Measurements from ENCODE around the gene RAB5B.

RAB5B gene

DNA sequence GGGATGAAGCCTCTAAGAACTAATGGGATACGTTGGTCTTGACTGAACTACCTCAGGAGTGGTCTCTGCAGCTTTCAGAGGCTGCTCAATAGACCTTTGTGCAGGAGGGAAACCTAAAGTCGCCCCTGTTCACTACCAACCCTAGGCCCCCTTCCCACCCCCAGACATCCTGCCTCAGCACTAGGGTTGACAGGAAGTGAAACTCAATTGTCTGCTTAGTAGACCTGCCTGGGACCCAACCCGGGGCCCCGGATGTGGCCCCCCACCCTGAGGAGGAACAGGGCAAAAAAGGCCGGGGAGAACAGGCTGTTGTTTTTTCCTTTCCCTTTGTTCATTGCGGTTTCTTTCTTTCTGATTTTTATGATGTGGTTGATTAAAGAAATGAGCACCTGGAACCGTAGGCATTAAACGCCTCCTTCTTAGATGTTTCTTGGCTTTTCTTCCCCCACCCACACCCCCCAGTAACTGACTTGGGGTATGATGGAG lies 44.5 kb upstream of the RAB5B start:
- DNase-seq (ENCODE audit: extremely low spot score): peak; percentile 84
- CTCF ChIA-PET: interaction anchor here (1.3 to 7.5 kb wide), 7 partner anchors 8 to 191 kb away, joined by 3 to 92 read pairs (median 7); partner anchors contain the start of gene RAB5B
- POLR2A ChIA-PET: interaction anchor here (1.2 kb wide), 1 partner anchor 44 kb away, joined by 4 read pairs; the partner anchor contains the start of gene RAB5B
- TF ChIP-seq, protein P1, sequence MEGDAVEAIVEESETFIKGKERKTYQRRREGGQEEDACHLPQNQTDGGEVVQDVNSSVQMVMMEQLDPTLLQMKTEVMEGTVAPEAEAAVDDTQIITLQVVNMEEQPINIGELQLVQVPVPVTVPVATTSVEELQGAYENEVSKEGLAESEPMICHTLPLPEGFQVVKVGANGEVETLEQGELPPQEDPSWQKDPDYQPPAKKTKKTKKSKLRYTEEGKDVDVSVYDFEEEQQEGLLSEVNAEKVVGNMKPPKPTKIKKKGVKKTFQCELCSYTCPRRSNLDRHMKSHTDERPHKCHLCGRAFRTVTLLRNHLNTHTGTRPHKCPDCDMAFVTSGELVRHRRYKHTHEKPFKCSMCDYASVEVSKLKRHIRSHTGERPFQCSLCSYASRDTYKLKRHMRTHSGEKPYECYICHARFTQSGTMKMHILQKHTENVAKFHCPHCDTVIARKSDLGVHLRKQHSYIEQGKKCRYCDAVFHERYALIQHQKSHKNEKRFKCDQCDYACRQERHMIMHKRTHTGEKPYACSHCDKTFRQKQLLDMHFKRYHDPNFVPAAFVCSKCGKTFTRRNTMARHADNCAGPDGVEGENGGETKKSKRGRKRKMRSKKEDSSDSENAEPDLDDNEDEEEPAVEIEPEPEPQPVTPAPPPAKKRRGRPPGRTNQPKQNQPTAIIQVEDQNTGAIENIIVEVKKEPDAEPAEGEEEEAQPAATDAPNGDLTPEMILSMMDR (IDR thresholded peaks at IDR 0.05; ENCODE audit: control extremely low read depth, extremely low read depth, low read depth, missing control alignments): no peak

DNA sequence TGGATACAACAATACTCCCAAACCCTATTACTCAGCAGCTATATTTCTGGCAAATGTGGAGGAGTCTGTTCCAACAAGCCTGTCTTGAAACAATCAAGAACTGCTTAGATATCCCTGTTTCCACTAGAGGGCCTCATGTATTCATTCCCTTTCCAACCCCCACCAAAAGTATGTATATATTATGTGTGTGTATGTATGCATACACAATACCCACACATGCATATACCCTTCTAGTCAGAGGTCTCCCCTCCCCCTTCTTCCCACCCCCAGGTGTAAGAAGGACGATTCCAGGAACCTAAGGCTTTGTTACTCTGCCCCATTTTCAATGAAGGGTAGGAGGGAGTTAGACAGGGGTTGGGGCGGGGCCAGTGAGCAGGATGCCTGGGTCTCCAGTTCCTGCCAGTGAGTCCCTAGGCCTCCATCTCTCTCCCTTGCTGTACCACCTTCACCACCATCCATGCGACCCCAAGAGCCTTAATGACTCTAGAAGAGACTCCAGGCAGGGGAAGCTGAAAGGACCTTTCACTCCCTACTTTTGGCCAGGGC lies 43.0 kb upstream of the RAB5B start, which contains the start of gene DGKA:
DGKA (plus strand) TSS at position 392 of the 546 bp plus-strand sequence. CDS start 5,342 bp downstream, outside the sequence.
- DNase-seq (ENCODE audit: extremely low spot score): peak; percentile 67
- POLR2A ChIA-PET: interaction anchor here (0.5 to 1.3 kb wide), 4 partner anchors 43 to 174 kb away, joined by 3 to 8 read pairs (median 4); partner anchors contain the start of genes DNAJC14, PA2G4 and RAB5B
- CTCF ChIA-PET: interaction anchor here (0.6 to 7.5 kb wide), 19 partner anchors 7 to 206 kb away, joined by 3 to 92 read pairs (median 3); partner anchors contain the start of genes DNAJC14, ESYT1, ORMDL2 and PMEL
- TF ChIP-seq, protein P1 (IDR thresholded peaks at IDR 0.05; ENCODE audit: control extremely low read depth, extremely low read depth, low read depth, missing control alignments): peak; percentile 53

DNA sequence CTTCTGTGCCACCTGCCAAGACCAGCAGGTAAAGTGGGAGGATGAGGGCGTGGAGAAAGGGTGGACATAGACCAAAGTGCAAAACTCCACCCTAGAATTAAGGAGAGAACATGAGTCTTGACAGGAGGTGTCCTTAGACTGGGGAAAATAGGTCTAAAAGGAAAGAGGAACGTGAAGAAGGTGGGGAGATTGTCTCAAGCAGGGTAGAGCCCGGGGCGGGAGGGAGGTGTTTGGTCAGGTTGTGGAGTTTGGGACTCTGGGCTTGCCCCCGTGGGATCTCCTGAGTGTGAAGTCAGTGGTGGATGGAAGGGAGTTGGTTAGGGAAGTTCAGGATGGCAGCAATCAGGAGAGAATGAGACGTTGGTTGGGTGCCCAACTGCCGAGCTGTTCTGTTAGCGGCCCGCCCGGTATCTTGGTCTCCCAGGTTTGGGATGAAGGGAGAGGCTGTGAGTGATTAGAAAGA lies 42.5 kb upstream of the RAB5B start:
- POLR2A ChIA-PET: interaction anchor here (0.5 to 1.3 kb wide), 2 partner anchors 43 to 102 kb away, joined by 4 to 8 read pairs; partner anchors contain the start of genes DNAJC14 and RAB5B
- CTCF ChIA-PET: interaction anchor here (0.9 to 7.5 kb wide), 10 partner anchors 6 to 193 kb away, joined by 3 to 92 read pairs (median 6); partner anchors contain the start of genes ORMDL2, PMEL, SARNP and SUOX
- TF ChIP-seq, protein P1 (IDR thresholded peaks at IDR 0.05; ENCODE audit: control extremely low read depth, extremely low read depth, low read depth, missing control alignments): no peak
- no peak for DNase-seq (ENCODE audit: extremely low spot score)

DNA sequence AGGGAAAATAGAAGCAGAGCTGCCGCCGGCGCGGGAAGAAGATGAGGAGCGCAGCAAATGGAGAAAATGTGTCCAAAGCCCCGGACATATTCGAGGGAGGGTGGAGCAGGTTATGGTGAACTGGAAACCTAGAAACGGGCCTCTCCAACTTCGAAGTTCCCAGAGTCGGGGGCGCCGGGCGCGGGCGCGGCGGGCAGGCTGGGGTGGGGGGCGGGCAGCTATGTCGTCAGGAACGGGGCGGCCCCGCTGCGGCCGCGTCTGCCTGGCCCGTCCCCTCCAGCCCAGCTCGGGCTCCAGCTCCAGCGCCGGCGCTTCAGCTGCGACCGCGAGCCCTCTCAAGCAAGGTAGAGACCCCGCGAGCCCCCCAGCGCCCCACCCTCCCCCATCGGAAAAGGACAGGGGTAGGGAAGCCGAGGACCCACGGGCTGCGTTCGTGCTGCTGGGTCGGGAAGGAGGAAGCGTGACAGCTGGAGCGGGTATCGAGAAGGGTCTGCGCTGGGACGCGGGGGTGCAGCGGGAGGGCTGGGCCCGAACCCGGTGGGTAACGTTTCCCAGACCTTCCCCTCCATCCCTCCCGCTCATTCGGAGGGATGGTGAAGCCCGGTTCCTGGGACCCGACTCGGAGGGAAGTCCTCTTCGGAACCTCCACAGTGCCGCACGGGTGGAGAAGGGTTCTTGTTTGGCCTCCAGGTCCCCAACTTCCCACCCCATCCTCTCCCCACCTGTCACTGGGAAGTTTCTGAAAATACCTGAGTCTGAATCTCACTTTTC lies 41.9 kb upstream of the RAB5B start:
- TF ChIP-seq, protein P1 (IDR thresholded peaks at IDR 0.05; ENCODE audit: control extremely low read depth, extremely low read depth, low read depth, missing control alignments): no peak
- ChIA-PET POLR2A (interaction anchor here (0.5 to 1.3 kb wide), 2 partner anchors 42 to 103 kb away, joined by 4 to 8 read pairs; partner anchors contain the start of genes DNAJC14 and RAB5B), CTCF (interaction anchor here (0.9 to 7.5 kb wide), 11 partner anchors 6 to 194 kb away, joined by 3 to 92 read pairs (median 4); partner anchors contain the start of genes ORMDL2, PMEL, SARNP and SUOX)
- peak; percentile 65 for DNase-seq (ENCODE audit: extremely low spot score)

DNA sequence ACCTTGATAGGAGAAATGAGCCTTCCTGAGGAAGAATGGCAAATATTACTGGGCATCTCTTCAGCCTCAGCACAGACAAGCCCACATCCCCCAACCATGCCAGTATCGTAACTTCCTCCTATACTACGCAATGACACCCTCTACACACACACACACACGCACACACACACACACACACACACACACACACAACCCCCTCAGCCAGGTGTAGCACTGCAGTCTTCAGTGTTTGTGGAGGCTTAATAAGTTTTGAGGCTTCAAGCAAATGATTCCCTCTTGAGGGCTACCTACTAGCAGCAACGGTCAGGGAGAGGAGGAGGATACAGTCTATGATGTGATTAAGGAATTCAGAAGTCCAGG lies 41.3 kb upstream of the RAB5B start:
- POLR2A ChIA-PET: interaction anchor here (1.3 kb wide), 1 partner anchor 42 kb away, joined by 8 read pairs; the partner anchor contains the start of gene RAB5B
- DNase-seq (ENCODE audit: extremely low spot score): peak; percentile 35
- CTCF ChIA-PET: interaction anchor here (1.0 to 7.5 kb wide), 9 partner anchors 5 to 194 kb away, joined by 3 to 92 read pairs (median 9); partner anchors contain the start of genes DNAJC14, ORMDL2 and SARNP
- TF ChIP-seq, protein P1 (IDR thresholded peaks at IDR 0.05; ENCODE audit: control extremely low read depth, extremely low read depth, low read depth, missing control alignments): no peak
